ENCODE data around the gene ADSS2.

ADSS2 gene

GRCh38 chr1:244445320-244446181, 6.2 kb downstream of the ADSS2 start:
- no peak for DNase-seq

GRCh38 chr1:244444854-244445253, 6.9 kb downstream of the ADSS2 start:
- no peak for DNase-seq

GRCh38 chr1:244442850-244443249, 8.9 kb downstream of the ADSS2 start:
- DNase-seq: no peak

- DNase-seq: no peak
These were observed 12.2 kb downstream of the ADSS2 start for GRCh38 chr1:244439391-244440032.

GRCh38 chr1:244437086-244437468, 14.6 kb downstream of the ADSS2 start:
- no peak for DNase-seq

- no peak for DNase-seq
These were observed 15.2 kb downstream of the ADSS2 start for GRCh38 chr1:244436336-244437085.

GRCh38 chr1:244435562-244436205, 16.0 kb downstream of the ADSS2 start:
- DNase-seq: no peak

GRCh38 chr1:244431166-244431565, 20.5 kb downstream of the ADSS2 start:
- no peak for DNase-seq

- no peak for DNase-seq
These were observed 21.9 kb downstream of the ADSS2 start for GRCh38 chr1:244429818-244430217.

- no peak for DNase-seq
These were observed 24.1 kb downstream of the ADSS2 start for GRCh38 chr1:244427647-244428046.

- no peak for DNase-seq
These were observed 26.9 kb downstream of the ADSS2 start for GRCh38 chr1:244424649-244425334.

GRCh38 chr1:244422174-244422573, 29.5 kb downstream of the ADSS2 start:
- DNase-seq: no peak

GRCh38 chr1:244419024-244419423, 32.7 kb downstream of the ADSS2 start:
- DNase-seq: no peak

- no peak for DNase-seq
These were observed 37.2 kb downstream of the ADSS2 start for GRCh38 chr1:244414543-244414942.

GRCh38 chr1:244413736-244414135, 38.0 kb downstream of the ADSS2 start:
- no peak for DNase-seq

GRCh38 chr1:244412176-244412575, 39.5 kb downstream of the ADSS2 start:
- no peak for DNase-seq

GRCh38 chr1:244409701-244410100, 42.0 kb downstream of the ADSS2 start:
- DNase-seq: no peak

GRCh38 chr1:244406337-244406736, 45.4 kb downstream of the ADSS2 start:
- DNase-seq: no peak

- DNase-seq: no peak
These were observed 45.9 kb downstream of the ADSS2 start for GRCh38 chr1:244405856-244406255.

GRCh38 chr1:244403431-244403830, 48.3 kb downstream of the ADSS2 start:
- DNase-seq: no peak

- no peak for DNase-seq
These were observed 50.7 kb downstream of the ADSS2 start for GRCh38 chr1:244400974-244401373.

GRCh38 chr1:244397131-244397530, 54.6 kb downstream of the ADSS2 start:
- no peak for DNase-seq

- DNase-seq: no peak
These were observed 55.7 kb downstream of the ADSS2 start for GRCh38 chr1:244395965-244396364.
